Testis (tissue), 2 donors: ENCODE data around the gene TSHZ3.

ENCODE experiments used
- POLR2A ChIP-seq: fragments of 450-650 bp; IDR thresholded peaks from one replicate; pipeline ENCODE4 v1.6.1; 2017; ENCODE audit warnings: antibody characterized with exemption, mild to moderate bottlenecking, moderate library complexity
- TF ChIP-seq, protein P1 (sequence below), 3 experiments: fragments of 450-650 bp in 2 of 3; fragments of 200-600 bp in 1 of 3; sonication (generic) in 1 of 3; IDR thresholded peaks; one replicate each; pipeline ENCODE4 v1.5.1; 2016 to 2019; ENCODE audit warnings: antibody characterized with exemption in 3 of 3, mild to moderate bottlenecking in 2 of 3, moderate library complexity in 1 of 3

DNA sequence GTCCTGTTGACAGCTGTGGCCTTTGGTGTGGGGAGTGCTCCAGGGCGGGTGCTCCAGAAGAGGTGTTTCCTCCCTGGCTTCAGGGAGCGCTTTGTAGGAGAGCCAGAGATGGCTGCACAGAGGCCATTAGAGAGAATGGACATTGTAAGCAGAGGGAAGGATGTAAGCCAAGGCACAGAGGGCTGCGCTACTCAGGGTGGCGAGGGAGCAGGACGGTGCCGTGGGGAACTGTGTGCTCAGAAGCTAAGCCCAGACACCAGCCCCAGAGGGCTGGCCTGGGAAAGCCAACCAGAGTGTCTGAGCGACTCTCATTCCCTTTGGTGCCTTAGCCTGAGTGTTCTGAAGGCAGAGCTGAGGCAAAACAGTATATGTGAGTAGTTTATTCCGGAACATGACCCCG, 92.2 kb downstream of the TSHZ3 start:
- no peak for TF ChIP-seq POLR2A
- TF ChIP-seq, protein P1, sequence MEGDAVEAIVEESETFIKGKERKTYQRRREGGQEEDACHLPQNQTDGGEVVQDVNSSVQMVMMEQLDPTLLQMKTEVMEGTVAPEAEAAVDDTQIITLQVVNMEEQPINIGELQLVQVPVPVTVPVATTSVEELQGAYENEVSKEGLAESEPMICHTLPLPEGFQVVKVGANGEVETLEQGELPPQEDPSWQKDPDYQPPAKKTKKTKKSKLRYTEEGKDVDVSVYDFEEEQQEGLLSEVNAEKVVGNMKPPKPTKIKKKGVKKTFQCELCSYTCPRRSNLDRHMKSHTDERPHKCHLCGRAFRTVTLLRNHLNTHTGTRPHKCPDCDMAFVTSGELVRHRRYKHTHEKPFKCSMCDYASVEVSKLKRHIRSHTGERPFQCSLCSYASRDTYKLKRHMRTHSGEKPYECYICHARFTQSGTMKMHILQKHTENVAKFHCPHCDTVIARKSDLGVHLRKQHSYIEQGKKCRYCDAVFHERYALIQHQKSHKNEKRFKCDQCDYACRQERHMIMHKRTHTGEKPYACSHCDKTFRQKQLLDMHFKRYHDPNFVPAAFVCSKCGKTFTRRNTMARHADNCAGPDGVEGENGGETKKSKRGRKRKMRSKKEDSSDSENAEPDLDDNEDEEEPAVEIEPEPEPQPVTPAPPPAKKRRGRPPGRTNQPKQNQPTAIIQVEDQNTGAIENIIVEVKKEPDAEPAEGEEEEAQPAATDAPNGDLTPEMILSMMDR (IDR thresholded peaks at IDR 0.05), result no peak
